ENCODE measurements around the gene NPAS3.

Gene NPAS3

GRCh38 chr14:32940711-32941667 is 2.3 kb downstream of the NPAS3 start:
- no peak for ATAC-seq

GRCh38 chr14:32941668-32942065 is 3.0 kb downstream of the NPAS3 start:
- ATAC-seq = no peak

- no peak for ATAC-seq
Measured at GRCh38 chr14:32947081-32947480, 8.4 kb downstream of the NPAS3 start.

- no peak for ATAC-seq
Measured at GRCh38 chr14:32947792-32948191, 9.1 kb downstream of the NPAS3 start.

GRCh38 chr14:32950584-32950983 is 11.9 kb downstream of the NPAS3 start:
- ATAC-seq = no peak

GRCh38 chr14:32967421-32967820 is 28.7 kb downstream of the NPAS3 start:
- no peak for ATAC-seq

- no peak for ATAC-seq
Measured at GRCh38 chr14:32968972-32969544, 30.4 kb downstream of the NPAS3 start.

GRCh38 chr14:32977913-32978312 is 39.2 kb downstream of the NPAS3 start:
- no peak for ATAC-seq

GRCh38 chr14:32978691-32979255 is 40.1 kb downstream of the NPAS3 start:
- ATAC-seq = no peak

- no peak for ATAC-seq
Measured at GRCh38 chr14:32980178-32980901, 41.7 kb downstream of the NPAS3 start.

- ATAC-seq = no peak
Measured at GRCh38 chr14:32980902-32981501, 42.3 kb downstream of the NPAS3 start.

GRCh38 chr14:32984241-32984930 is 45.7 kb downstream of the NPAS3 start:
- no peak for ATAC-seq

GRCh38 chr14:32985866-32986265 is 47.2 kb downstream of the NPAS3 start:
- no peak for ATAC-seq

GRCh38 chr14:32986791-32987540 is 48.3 kb downstream of the NPAS3 start:
- ATAC-seq = no peak

- no peak for ATAC-seq
Measured at GRCh38 chr14:32991691-32992090, 53.0 kb downstream of the NPAS3 start.

GRCh38 chr14:32993921-32994320 is 55.2 kb downstream of the NPAS3 start:
- no peak for ATAC-seq

GRCh38 chr14:32996343-32996742 is 57.7 kb downstream of the NPAS3 start:
- no peak for ATAC-seq

GRCh38 chr14:32998433-32998832 is 59.8 kb downstream of the NPAS3 start:
- ATAC-seq = no peak

- no peak for ATAC-seq
Measured at GRCh38 chr14:33009673-33010072, 71.0 kb downstream of the NPAS3 start.

GRCh38 chr14:33010495-33010894 is 71.8 kb downstream of the NPAS3 start:
- ATAC-seq = no peak

GRCh38 chr14:33014710-33015109 is 76.0 kb downstream of the NPAS3 start:
- ATAC-seq = no peak
